Measurements from ENCODE around the gene TP63. TPM values are rescaled to one million over a fixed set of nuclear protein-coding genes. Genes with fewer than 3 reads are reported as not detected.
"Not testable (repeated sequence)": the region's sequence is repeated elsewhere in the genome, so short reads cannot be mapped to it uniquely, and the experiment has no call there.

The TP63 gene
- total RNA-seq, 6 experiments from 2014 or later = 0.06 to 0.55 (median 0.15) TPM; not detected in 3

- Histone ChIP-seq H3K36me3 (no peaks in the 10 kb centered on the region), H3K27me3 (no peaks in the 10 kb centered on the region), H3K4me3 (no peak overlapping the region), H3K4me1 (peaks cover 0 to 4% (median 0%) of the 10 kb centered on the region in 4 donors), H3K27ac (no peak overlapping the region), H3K9me3 (no peaks in the 10 kb centered on the region)
- 67% methylated on average over 1 of the region's 1 CpG for WGBS (ENCODE audit: insufficient coverage, low coverage, low lambda C conversion rate, missing lambda C conversion rate)
- intact Hi-C loops (cut with DNase I) = no loop called here
- TF ChIP-seq CTCF (IDR thresholded peaks at IDR 0.05) = no peak
- no peak for TF ChIP-seq POLR2A (IDR thresholded peaks at IDR 0.05)
- ATAC-seq = no peak
- no peak for DNase-seq
These were observed 43.1 kb upstream of the TP63 start for GRCh38 chr3:189588070-189588469.

- DNase-seq = no peak
- Histone ChIP-seq H3K4me1 (peaks cover 0 to 4% (median 0%) of the 10 kb centered on the region in 4 donors), H3K4me3 (no peak overlapping the region), H3K27me3 (no peaks in the 10 kb centered on the region), H3K27ac (no peak overlapping the region), H3K9me3 (no peaks in the 10 kb centered on the region), H3K36me3 (no peaks in the 10 kb centered on the region)
- WGBS (ENCODE audit: insufficient coverage, low coverage, low lambda C conversion rate, missing lambda C conversion rate) = 80% methylated on average over 5 of the region's 5 CpGs
- ATAC-seq = no peak
- TF ChIP-seq POLR2A (IDR thresholded peaks at IDR 0.05) = no peak
- intact Hi-C loops (cut with DNase I) = no loop called here
These were observed 42.6 kb upstream of the TP63 start for GRCh38 chr3:189588475-189589178.

GRCh38 chr3:189589179-189589569 lies 42.0 kb upstream of the TP63 start:
- H3K9me3 ChIP-seq = no peaks in the 10 kb centered on the region
- peak in 1 of 4 donors; percentile 10 for ATAC-seq
- WGBS (ENCODE audit: insufficient coverage, low coverage, low lambda C conversion rate, missing lambda C conversion rate) = 67% methylated on average over 1 of the region's 1 CpG
- H3K36me3 ChIP-seq = no peaks in the 10 kb centered on the region
- intact Hi-C loops (cut with DNase I) = no loop called here
- no peak for DNase-seq
- no peak overlapping the region for H3K27ac ChIP-seq
- H3K27me3 ChIP-seq = no peaks in the 10 kb centered on the region
- H3K4me3 ChIP-seq = no peak overlapping the region
- TF ChIP-seq POLR2A (IDR thresholded peaks at IDR 0.05) = no peak
- no peak for TF ChIP-seq CTCF (IDR thresholded peaks at IDR 0.05)
- H3K4me1 ChIP-seq = peaks cover 0 to 4% (median 0%) of the 10 kb centered on the region in 4 donors

- TF ChIP-seq POLR2A (IDR thresholded peaks at IDR 0.05) (no peak), CTCF (IDR thresholded peaks at IDR 0.05) (no peak)
- no peak overlapping the region for H3K27ac ChIP-seq
- no peaks in the 10 kb centered on the region for H3K36me3 ChIP-seq
- H3K27me3 ChIP-seq = no peaks in the 10 kb centered on the region
- H3K9me3 ChIP-seq = no peaks in the 10 kb centered on the region
- WGBS (ENCODE audit: insufficient coverage, low coverage, low lambda C conversion rate, missing lambda C conversion rate) = 38% methylated on average over 1 of the region's 3 CpGs
- intact Hi-C loops (cut with DNase I) = no loop called here
- ATAC-seq (no peak), DNase-seq (no peak)
- peaks cover 0 to 4% (median 0%) of the 10 kb centered on the region in 4 donors for H3K4me1 ChIP-seq
- no peak overlapping the region for H3K4me3 ChIP-seq
These were observed 41.0 kb upstream of the TP63 start for GRCh38 chr3:189590223-189590622.

- Histone ChIP-seq H3K27ac (no peak overlapping the region), H3K4me1 (no peaks in the 10 kb centered on the region), H3K27me3 (no peaks in the 10 kb centered on the region), H3K36me3 (no peaks in the 10 kb centered on the region), H3K4me3 (no peak overlapping the region), H3K9me3 (no peaks in the 10 kb centered on the region)
- ATAC-seq = peak in 3 of 4 donors; percentile 44 to 57 (median 46)
- DNase-seq = no peak
- intact Hi-C loops (cut with DNase I) = no loop called here
- TF ChIP-seq CTCF (IDR thresholded peaks at IDR 0.05) = no peak
- TF ChIP-seq POLR2A (IDR thresholded peaks at IDR 0.05) = no peak
These were observed 37.6 kb upstream of the TP63 start for GRCh38 chr3:189593581-189593980.

GRCh38 chr3:189596078-189596979 lies 34.9 kb upstream of the TP63 start:
- H3K27me3 ChIP-seq; H3K9me3 ChIP-seq; DNase-seq; intact Hi-C loops (cut with DNase I); ATAC-seq; H3K4me3 ChIP-seq; H3K27ac ChIP-seq; H3K4me1 ChIP-seq; H3K36me3 ChIP-seq: not testable (repeated sequence)
- no CpG with 5 or more reads among the region's 45 CpGs for WGBS (ENCODE audit: insufficient coverage, low coverage, low lambda C conversion rate, missing lambda C conversion rate)
